B cell (primary cell): ENCODE results near the gene TAC3. TPM values are rescaled to one million over a fixed set of nuclear protein-coding genes. Genes with fewer than 3 reads are reported as not detected.
A peak's percentile ranks its signal among the peaks of the same experiment; 100 is the strongest.

Experiments used
- ATAC-seq: fragments of 200-7000 bp; cut with Tn5 transposase; one replicate; pipeline ENCODE4 v1.10.0; 2021; ENCODE audit warnings: low read depth, mild to moderate bottlenecking, moderate number of reproducible peaks, moderate library complexity
- CTCF ChIA-PET: fragments of 350-600 bp; sonication (Branson Sonifier 250); formaldehyde crosslinking; loops from one replicate; lab custom pipeline; 2021; ENCODE audit warnings: antibody characterized with exemption, inconsistent platforms; lab: Charles Lee
- POLR2A ChIA-PET: fragments of 350-600 bp; sonication (Branson Sonifier 250); formaldehyde crosslinking; loops from one replicate; lab custom pipeline; 2021; ENCODE audit warnings: antibody characterized with exemption; lab: Charles Lee
- DNase-seq: peaks from one replicate; pipeline ENCODE4 v3.0.0; 2013
- H2AFZ ChIP-seq: 2 replicates; pipeline ENCODE4 v1.6.1; 2012; ENCODE audit warnings: mild to moderate bottlenecking, low read depth, low read length; ENCODE audit not compliant: insufficient read depth, poor library complexity, severe bottlenecking
- H3K27ac ChIP-seq, 2 donors: 1 replicate in 1 of 2; 2 replicates in 1 of 2; pipeline ENCODE4 v1.5.1; 2012 to 2013; ENCODE audit warnings: low read length in 2 of 2, mild to moderate bottlenecking in 2 of 2, moderate library complexity in 1 of 2
- H3K27me3 ChIP-seq, 4 experiments: fragments of 200-600 bp in 1 of 4; sonication (generic) in 1 of 4; replicated peaks in 1 of 4; 1 replicate in 2 of 4; 2 replicates in 2 of 4; pipeline versions ENCODE4 v1.6.1 to v1.7.0; 2013 to 2016; ENCODE audit warnings: low read length in 3 of 4, mild to moderate bottlenecking in 2 of 4, mixed read lengths in 1 of 4, moderate library complexity in 1 of 4; ENCODE audit not compliant: insufficient read depth in 4 of 4, control insufficient read depth in 3 of 4; ENCODE audit errors: control extremely low read depth in 1 of 4
- H3K36me3 ChIP-seq, 2 experiments: replicated peaks in 1 of 2; 1 replicate in 1 of 2; 2 replicates in 1 of 2; pipeline versions ENCODE4 v1.6.1 to v1.7.1; 2013; ENCODE audit warnings: low read length in 1 of 2; ENCODE audit not compliant: insufficient read depth in 2 of 2, control insufficient read depth in 1 of 2; ENCODE audit errors: control extremely low read depth in 1 of 2, extremely low read depth in 1 of 2
- H3K4me1 ChIP-seq, 2 donors: fragments of 200-600 bp in 1 of 2; sonication (generic) in 1 of 2; 1 replicate in 1 of 2; 2 replicates in 1 of 2; pipeline versions ENCODE4 v1.5.1 to v1.6.1; 2013 to 2017; ENCODE audit warnings: low read length in 2 of 2; ENCODE audit not compliant: control insufficient read depth in 2 of 2, insufficient read depth in 2 of 2
- H3K4me2 ChIP-seq: replicated peaks from 2 replicates; pipeline ENCODE3; 2012; ENCODE audit warnings: mild to moderate bottlenecking, low read depth, low read length; ENCODE audit not compliant: poor library complexity, severe bottlenecking
- H3K4me3 ChIP-seq, 5 experiments: fragments of 200-600 bp in 1 of 5; sonication (generic) in 1 of 5; 1 replicate in 3 of 5; 2 replicates in 2 of 5; pipeline versions ENCODE4 v1.5.1 to v1.7.0; 2011 to 2016; ENCODE audit warnings: low read length in 4 of 5, mild to moderate bottlenecking in 4 of 5, low read depth in 2 of 5, control low read depth in 1 of 5, moderate library complexity in 1 of 5; ENCODE audit not compliant: insufficient read depth in 1 of 5; ENCODE audit errors: control extremely low read depth in 1 of 5, extremely low read depth in 1 of 5
- H3K79me2 ChIP-seq: fragments of 200-600 bp; sonication (generic); one replicate; pipeline ENCODE4 v1.6.0; 2016; ENCODE audit warnings: low read length; ENCODE audit not compliant: control insufficient read depth, insufficient read depth
- H3K9ac ChIP-seq: fragments of 200-600 bp; sonication (generic); 2 replicates; pipeline ENCODE4 v1.6.1; 2017; ENCODE audit warnings: mild to moderate bottlenecking, low read length, moderate library complexity
- H3K9me3 ChIP-seq, 3 donors: one replicate each; pipeline versions ENCODE4 v1.6.1 to v1.7.1; 2013; ENCODE audit warnings: low read length in 2 of 3; ENCODE audit not compliant: control insufficient read depth in 2 of 3, insufficient read depth in 1 of 3; ENCODE audit errors: control extremely low read depth in 1 of 3
- H4K20me1 ChIP-seq: 2 replicates; pipeline ENCODE4 v1.6.0; 2012; ENCODE audit warnings: mild to moderate bottlenecking, low read length; ENCODE audit not compliant: insufficient read depth, control insufficient read depth, poor library complexity, severe bottlenecking
- H3K27ac Mint-ChIP-seq: one replicate; pipeline ENCODE4 v1.8.0; 2021; ENCODE audit warnings: mixed read lengths
- H3K27me3 Mint-ChIP-seq: one replicate; pipeline ENCODE4 v1.8.0; 2021; ENCODE audit warnings: mixed read lengths
- H3K4me1 Mint-ChIP-seq: one replicate; pipeline ENCODE4 v1.8.0; 2021; ENCODE audit warnings: mixed read lengths
- H3K4me3 Mint-ChIP-seq: one replicate; pipeline ENCODE4 v1.8.0; 2021; ENCODE audit warnings: mixed read lengths
- H3K9me3 Mint-ChIP-seq: one replicate; pipeline ENCODE4 v1.8.0; 2022; ENCODE audit warnings: mixed read lengths; ENCODE audit not compliant: insufficient read depth
- CTCF ChIP-seq: fragments of 200-600 bp; IDR thresholded peaks from one replicate; pipeline ENCODE4 v1.8.0; 2022; ENCODE audit warnings: antibody characterized with exemption, mild to moderate bottlenecking
- EZH2 ChIP-seq: IDR thresholded peaks from 2 replicates; pipeline ENCODE4 v1.6.1; 2012; ENCODE audit warnings: borderline replicate concordance, low read depth, mild to moderate bottlenecking, moderate library complexity, low read length; ENCODE audit not compliant: insufficient read depth, poor library complexity, severe bottlenecking
- WGBS: methylation state at CpG from one replicate; pipeline ENCODE4 v1.1.5; 2013; ENCODE audit warnings: missing lambda C conversion rate; ENCODE audit not compliant: insufficient coverage; 5-methylcytosine and 5-hydroxymethylcytosine counted together
- intact Hi-C: fragments of 100-400 bp; cut with micrococcal nuclease; formaldehyde crosslinking; loops from one replicate; pipeline ENCODE4 v1.10.0; 2022
- polyA plus RNA-seq: library from polyadenylated mRNA; depleted of rRNA; stranded (reverse); fragments of >200 nt; gene quantifications from 2 replicates; pipeline ENCODE4 v1.2.3, GENCODE V29; 2012
- total RNA-seq, 2 donors: library from RNA; stranded (reverse); fragments of 120-200 nt in 1 of 2; gene quantifications; 1 replicate in 1 of 2; 2 replicates in 1 of 2; pipeline versions ENCODE4 v1.2.3 to v1.2.4, GENCODE V29; 2013 to 2022

TAC3 gene
- total and polyA plus RNA-seq, 2 donors (not counting 1 experiment from before 2014, with no cell fraction given), result 0.24 TPM; not detected in 1

- peak within 1 kb of the TSS; percentile 89 for H3K9ac ChIP-seq
- H4K20me1 ChIP-seq, result peaks cover 9% of the 10 kb centered on the region
- H3K4me1 ChIP-seq, result peaks cover 16 to 21% of the 10 kb centered on the region in 2 donors
- no peaks in the 10 kb centered on the region for H3K9me3 Mint-ChIP-seq
- no peaks in the 10 kb centered on the region for H3K9me3 ChIP-seq
- H3K4me2 ChIP-seq, result peak within 1 kb of the TSS; percentile 82
- ChIA-PET CTCF (interaction anchor here (0.9 to 9.2 kb wide), 13 partner anchors 10 to 177 kb away, joined by 3 to 52 read pairs (median 5); partner anchors contain the start of genes NEMP1, STAT6 and TAC3), POLR2A (no interaction called here)
- DNase-seq (peak; percentile 84), ATAC-seq (peak; percentile 92)
- peak within 1 kb of the TSS; percentile 39 to 87 (median 70) for H3K4me3 ChIP-seq
- H3K27ac ChIP-seq, result peak within 1 kb of the TSS; percentile 43 to 86
- peak within 1 kb of the TSS; percentile 93 for H3K27ac Mint-ChIP-seq
- peaks cover 42% of the 10 kb centered on the region for H3K79me2 ChIP-seq
- no peaks in the 10 kb centered on the region for H3K27me3 Mint-ChIP-seq
- H3K4me3 Mint-ChIP-seq, result peak within 1 kb of the TSS; percentile 91
- peak within 1 kb of the TSS; percentile 94 for H2AFZ ChIP-seq
- TF ChIP-seq EZH2 (no peak), CTCF (peak; percentile 61)
- H3K4me1 Mint-ChIP-seq, result peaks cover 41% of the 10 kb centered on the region
- H3K36me3 ChIP-seq, result peaks cover 0 to 33% of the 10 kb centered on the region in 2 experiments
- H3K27me3 ChIP-seq, result no peaks in the 10 kb centered on the region
- under 1% methylated on average over 81 of the region's 94 CpGs for WGBS
- intact Hi-C loops, result loop anchor here (10.0 kb wide), 1 partner anchor 371 kb away; the partner anchor contains the start of gene BAZ2A
Measured at GRCh38 chr12:57005980-57006808, 10.1 kb downstream of the TAC3 start, which contains the start of gene ZBTB39. Gene ZBTB39, minus strand, starts transcription at chr12:57006546. Its CDS starts 1,629 bp downstream, at chr12:57004917.

GRCh38 chr12:57004651-57005050 is 11.7 kb downstream of the TAC3 start:
- no peak for ATAC-seq
- Histone ChIP-seq H3K4me1 (peaks cover 16 to 22% of the 10 kb centered on the region in 2 donors), H3K4me3 (no peak overlapping the region), H3K4me2 (no peak overlapping the region), H4K20me1 (peaks cover 14% of the 10 kb centered on the region), H3K36me3 (peaks cover 0 to 38% of the 10 kb centered on the region in 2 experiments), H3K27me3 (no peaks in the 10 kb centered on the region), H3K27ac (no peak overlapping the region), H3K9me3 (no peaks in the 10 kb centered on the region), H2AFZ (no peak overlapping the region), H3K9ac (no peak overlapping the region), H3K79me2 (peaks cover 53% of the 10 kb centered on the region)
- peak overlapping the region; percentile 91 for H3K4me3 Mint-ChIP-seq
- ChIA-PET POLR2A (no interaction called here), CTCF (interaction anchor here (0.5 to 9.2 kb wide), 15 partner anchors 8 to 327 kb away, joined by 3 to 52 read pairs (median 4); partner anchors contain the start of genes HSD17B6, LRP1, STAT6 and TAC3)
- no peaks in the 10 kb centered on the region for H3K27me3 Mint-ChIP-seq
- 100% methylated on average over 5 of the region's 6 CpGs for WGBS
- no peaks in the 10 kb centered on the region for H3K9me3 Mint-ChIP-seq
- H3K4me1 Mint-ChIP-seq, result peaks cover 52% of the 10 kb centered on the region
- intact Hi-C loops, result loop anchor here (10.0 kb wide), 1 partner anchor 370 kb away; the partner anchor contains the start of gene BAZ2A
- no peak overlapping the region for H3K27ac Mint-ChIP-seq
- no peak for DNase-seq
- TF ChIP-seq EZH2 (no peak), CTCF (no peak)
